ENCODE results near the gene YJU2. TPM values are rescaled to one million over a fixed set of nuclear protein-coding genes. Genes with fewer than 3 reads are reported as not detected.

Gene YJU2
- total and polyA plus RNA-seq, 2 of the 8 experiments (the other 6 are each of a cell fraction or from before 2014, with no cell fraction given): 26.8 to 27.7 TPM

DNA sequence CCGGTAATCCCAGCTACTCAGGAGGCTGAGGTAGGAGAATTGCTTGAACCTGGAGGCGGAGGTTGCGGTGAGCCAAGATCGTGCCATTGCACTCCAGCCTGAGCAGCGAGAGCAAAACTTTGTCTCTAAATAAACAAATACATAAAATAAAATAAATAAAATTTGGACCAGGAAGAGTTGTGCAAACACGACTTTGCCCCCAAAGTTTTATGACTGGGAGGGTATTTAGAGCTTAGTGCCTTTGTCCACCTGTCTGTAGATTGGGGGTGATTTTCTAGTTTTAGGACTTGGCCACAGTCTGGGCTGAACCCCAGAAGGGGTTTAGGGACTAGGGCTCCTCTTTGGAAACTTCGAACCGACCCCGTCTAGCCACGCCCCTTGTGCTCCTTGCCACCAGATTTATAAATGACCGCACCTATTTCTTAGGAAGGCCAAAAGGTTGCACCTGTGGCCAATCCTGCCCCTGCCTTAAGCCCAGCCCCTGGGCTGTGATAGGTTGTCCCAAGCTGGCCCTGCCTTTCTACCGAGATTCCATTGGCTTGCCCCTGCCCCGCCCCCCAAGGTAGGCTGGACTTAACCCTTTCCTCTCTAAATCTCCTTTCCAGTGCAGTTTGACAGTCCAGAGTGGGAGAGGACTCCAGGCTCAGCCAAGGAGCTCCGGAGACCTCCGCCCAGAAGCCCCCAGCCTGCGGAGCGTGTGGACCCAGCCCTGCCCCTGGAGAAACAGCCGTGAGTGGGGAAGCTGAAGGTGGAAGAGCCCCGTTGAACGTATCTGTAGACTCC lies 37.5 kb downstream of the YJU2 start:
- Histone ChIP-seq H2BK20ac (ENCODE audit: low read length) (no peak overlapping the region), H3K79me1 (ENCODE audit: low read depth, low read length) (no peaks in the 10 kb centered on the region), H3K79me2 (ENCODE audit: control insufficient read depth in 1 of 2, insufficient read depth in 2 of 2, low read length in 2 of 2) (no peaks in the 10 kb centered on the region), H3K18ac (ENCODE audit: extremely low read depth, low read length) (0 out of 2 replicates have a peak overlapping the region, but pooled peaks have one; percentile 9), H2AFZ (ENCODE audit: low read length) (peak overlapping the region; percentile 25; the same call in 1 of the 2 replicates), H2BK12ac (ENCODE audit: low read depth, low read length) (no peak overlapping the region), H3K27me3 (replicated peaks in 1 of 4; ENCODE audit: control insufficient read depth in 3 of 4, extremely low read depth in 1 of 4, insufficient read depth in 3 of 4, low read length in 3 of 4) (peaks cover 9 to 27% (median 23%) of the 10 kb centered on the region in 4 experiments), H3K4me3 (ENCODE audit: extremely low read depth in 1 of 4, insufficient read depth in 2 of 4, low read depth in 3 of 4, low read length in 4 of 4) (peak overlapping the region; percentile 7 to 46 (median 16); a peak in 5 of 8 replicates), H3K23ac (ENCODE audit: insufficient read length) (no peak overlapping the region), H2BK15ac (ENCODE audit: low read length) (no peak overlapping the region), H2BK5ac (ENCODE audit: low read depth, low read length) (no peak overlapping the region), H3K23me2 (ENCODE audit: low read depth, low read length) (peaks cover 5% of the 10 kb centered on the region; the same call in 1 of the 2 replicates), H4K5ac (ENCODE audit: insufficient read length, low read depth, low read length) (no peak overlapping the region), H3K4ac (replicated peaks; ENCODE audit: insufficient read length, low read depth, low read length) (no peak overlapping the region), H2BK120ac (replicated peaks; ENCODE audit: low read depth, low read length) (no peak overlapping the region), H3K9ac (replicated peaks in 1 of 4; ENCODE audit: extremely low read depth in 1 of 4, low read depth in 3 of 4, low read length in 3 of 4) (no peak overlapping the region; a peak in 1 of 7 replicates), H4K8ac (ENCODE audit: extremely low read depth, insufficient read depth, low read length) (no peak overlapping the region), H4K20me1 (replicated peaks in 1 of 2; ENCODE audit: control insufficient read depth in 1 of 2, insufficient read depth in 2 of 2, low read length in 2 of 2) (no peaks in the 10 kb centered on the region), H3K4me1 (replicated peaks in 1 of 4; ENCODE audit: control insufficient read depth in 3 of 4, insufficient read depth in 4 of 4, low read length in 3 of 4) (peaks cover 0 to 4% (median 1%) of the 10 kb centered on the region in 4 experiments; a peak in 4 of 7 replicates), H3K36me3 (ENCODE audit: control insufficient read depth in 2 of 4, insufficient read depth in 4 of 4, low read length in 3 of 4) (no peaks in the 10 kb centered on the region), H3K56ac (replicated peaks; ENCODE audit: insufficient read length, low read depth, low read length) (no peak overlapping the region), H3K4me2 (ENCODE audit: insufficient read depth in 1 of 2, low read depth in 2 of 2, low read length in 2 of 2) (peak overlapping the region; percentile 52 to 59), H3K9me3 (ENCODE audit: insufficient read depth in 2 of 2, low read depth in 1 of 2, low read length in 1 of 2) (no peaks in the 10 kb centered on the region), H3K27ac (ENCODE audit: low read depth, low read length) (no peak overlapping the region), H3K14ac (ENCODE audit: insufficient read length) (no peak overlapping the region), H4K91ac (replicated peaks; ENCODE audit: insufficient read length, low read length) (no peak overlapping the region), H2AK5ac (ENCODE audit: low read depth, low read length) (no peak overlapping the region)
- peak; percentile 93 for FAIRE-seq
- WGBS, 2 experiments (ENCODE audit: extremely low coverage in 1 of 2, insufficient coverage in 1 of 2, insufficient read length in 1 of 2, insufficient replicate concordance in 2 of 2, low coverage in 1 of 2, low lambda C conversion rate in 2 of 2, missing lambda C conversion rate in 1 of 2): 53% methylated on average over 20 of the region's 20 CpGs; no CpG with 5 or more reads in 1 of the 2 experiments
- ChIA-PET POLR2A (ENCODE audit: partially characterized antibody) (interaction anchor here (0.6 to 1.9 kb wide), 8 partner anchors 10 to 551 kb away, joined by 3 to 9 read pairs (median 3); partner anchors contain the start of gene MPND), CTCF (ENCODE audit: partially characterized antibody) (interaction anchor here (1.2 to 2.3 kb wide), 2 partner anchors 16 to 68 kb away, joined by 3 to 25 read pairs; no protein-coding TSS in a partner anchor)
- TF ChIP-seq CHD2 (IDR thresholded peaks at IDR 0.05; ENCODE audit: low read length) (peak; percentile 71), SP2 (IDR thresholded peaks at IDR 0.05; ENCODE audit: low read length) (peak; percentile 35; the same call in 1 of the 2 replicates), SP1 (IDR thresholded peaks at IDR 0.05; ENCODE audit: low read depth, low read length) (peak; percentile 95), JUND (IDR thresholded peaks at IDR 0.05; ENCODE audit: low read length) (no peak), SP4 (IDR thresholded peaks at IDR 0.05; ENCODE audit: low read length) (peak; percentile 86; the same call in 1 of the 2 replicates)
- DNase-seq (ENCODE audit: low read depth in 1 of 2, low spot score in 2 of 2): peak; percentile 71 to 89
